Parathyroid adenoma (tissue), 2 donors: Measurements from ENCODE around the gene HOXD8.
A peak's percentile ranks its signal among the peaks of the same experiment; 100 is the strongest.

Experiments
- H2AFZ ChIP-seq: fragments of 300-600 bp; sonication (generic); one replicate; pipeline ENCODE4 v1.7.0; 2017; ENCODE audit warnings: antibody characterized with exemption, mild to moderate bottlenecking
- H3K27ac ChIP-seq: fragments of 300-600 bp; sonication (generic); one replicate; pipeline ENCODE4 v1.7.0; 2017
- H3K27me3 ChIP-seq: fragments of 300-600 bp; sonication (generic); one replicate; pipeline ENCODE4 v1.7.0; 2017; ENCODE audit warnings: low read length; ENCODE audit not compliant: control insufficient read depth, insufficient read depth
- H3K36me3 ChIP-seq: fragments of 300-600 bp; sonication (generic); one replicate; pipeline ENCODE4 v1.7.0; 2017; ENCODE audit warnings: low read length; ENCODE audit not compliant: control insufficient read depth, insufficient read depth
- H3K4me1 ChIP-seq: fragments of 300-600 bp; sonication (generic); one replicate; pipeline ENCODE4 v1.7.0; 2017; ENCODE audit warnings: control low read depth
- H3K4me2 ChIP-seq: fragments of 300-600 bp; sonication (generic); one replicate; pipeline ENCODE4 v1.7.0; 2017; ENCODE audit warnings: low read length
- H3K4me3 ChIP-seq: fragments of 300-600 bp; sonication (generic); one replicate; pipeline ENCODE4 v1.7.0; 2017; ENCODE audit warnings: low read depth, low read length
- H3K79me2 ChIP-seq: fragments of 300-600 bp; sonication (generic); one replicate; pipeline ENCODE4 v1.7.0; 2017; ENCODE audit warnings: control low read depth
- H3K9ac ChIP-seq: fragments of 300-600 bp; sonication (generic); one replicate; pipeline ENCODE4 v1.7.0; 2017; ENCODE audit warnings: mild to moderate bottlenecking
- H3K9me3 ChIP-seq: fragments of 300-600 bp; sonication (generic); one replicate; pipeline ENCODE4 v1.7.0; 2017; ENCODE audit warnings: low read length; ENCODE audit not compliant: control insufficient read depth
- TF ChIP-seq, protein P1 (sequence below): fragments of 300-600 bp; sonication (generic); IDR thresholded peaks from one replicate; pipeline ENCODE4 v1.7.0; 2017; ENCODE audit warnings: antibody characterized with exemption, mild to moderate bottlenecking
- donor health status: primary hyperparathyroidism.

Gene HOXD8

GRCh38 chr2:176106581-176107539, 22.6 kb upstream of the HOXD8 start, which contains the start of gene HOXD11:
TSS of gene HOXD11 (plus strand) at chr2:176107280. CDS start at chr2:176107356, 76 bp downstream.
- no peaks in the 10 kb centered on the region for H3K79me2 ChIP-seq
- H3K4me1 ChIP-seq: no peaks in the 10 kb centered on the region
- H3K4me2 ChIP-seq: peak within 1 kb of the TSS; percentile 6

GRCh38 chr2:176107731-176108181, 21.7 kb upstream of the HOXD8 start:
- H3K4me2 ChIP-seq: no peak overlapping the region
- H3K79me2 ChIP-seq: no peaks in the 10 kb centered on the region
- TF ChIP-seq, protein P1, sequence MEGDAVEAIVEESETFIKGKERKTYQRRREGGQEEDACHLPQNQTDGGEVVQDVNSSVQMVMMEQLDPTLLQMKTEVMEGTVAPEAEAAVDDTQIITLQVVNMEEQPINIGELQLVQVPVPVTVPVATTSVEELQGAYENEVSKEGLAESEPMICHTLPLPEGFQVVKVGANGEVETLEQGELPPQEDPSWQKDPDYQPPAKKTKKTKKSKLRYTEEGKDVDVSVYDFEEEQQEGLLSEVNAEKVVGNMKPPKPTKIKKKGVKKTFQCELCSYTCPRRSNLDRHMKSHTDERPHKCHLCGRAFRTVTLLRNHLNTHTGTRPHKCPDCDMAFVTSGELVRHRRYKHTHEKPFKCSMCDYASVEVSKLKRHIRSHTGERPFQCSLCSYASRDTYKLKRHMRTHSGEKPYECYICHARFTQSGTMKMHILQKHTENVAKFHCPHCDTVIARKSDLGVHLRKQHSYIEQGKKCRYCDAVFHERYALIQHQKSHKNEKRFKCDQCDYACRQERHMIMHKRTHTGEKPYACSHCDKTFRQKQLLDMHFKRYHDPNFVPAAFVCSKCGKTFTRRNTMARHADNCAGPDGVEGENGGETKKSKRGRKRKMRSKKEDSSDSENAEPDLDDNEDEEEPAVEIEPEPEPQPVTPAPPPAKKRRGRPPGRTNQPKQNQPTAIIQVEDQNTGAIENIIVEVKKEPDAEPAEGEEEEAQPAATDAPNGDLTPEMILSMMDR: no peak
- no peak overlapping the region for H2AFZ ChIP-seq
- H3K9me3 ChIP-seq: no peaks in the 10 kb centered on the region
- no peaks in the 10 kb centered on the region for H3K4me1 ChIP-seq
- H3K27ac ChIP-seq: no peak overlapping the region
- H3K9ac ChIP-seq: no peak overlapping the region
- peaks cover 35% of the 10 kb centered on the region for H3K27me3 ChIP-seq
- H3K4me3 ChIP-seq: no peak overlapping the region
- no peaks in the 10 kb centered on the region for H3K36me3 ChIP-seq

More at GRCh38 chr2:176106581-176107539, 22.6 kb upstream of the HOXD8 start, which contains the start of gene HOXD11:
- Histone ChIP-seq H3K4me3 (no peak within 1 kb of the TSS), H2AFZ (no peak within 1 kb of the TSS), H3K9me3 (no peaks in the 10 kb centered on the region), H3K36me3 (no peaks in the 10 kb centered on the region), H3K9ac (no peak within 1 kb of the TSS), H3K27me3 (peaks cover 30% of the 10 kb centered on the region), H3K27ac (no peak within 1 kb of the TSS)
- TF ChIP-seq, protein P1: no peak

DNA sequence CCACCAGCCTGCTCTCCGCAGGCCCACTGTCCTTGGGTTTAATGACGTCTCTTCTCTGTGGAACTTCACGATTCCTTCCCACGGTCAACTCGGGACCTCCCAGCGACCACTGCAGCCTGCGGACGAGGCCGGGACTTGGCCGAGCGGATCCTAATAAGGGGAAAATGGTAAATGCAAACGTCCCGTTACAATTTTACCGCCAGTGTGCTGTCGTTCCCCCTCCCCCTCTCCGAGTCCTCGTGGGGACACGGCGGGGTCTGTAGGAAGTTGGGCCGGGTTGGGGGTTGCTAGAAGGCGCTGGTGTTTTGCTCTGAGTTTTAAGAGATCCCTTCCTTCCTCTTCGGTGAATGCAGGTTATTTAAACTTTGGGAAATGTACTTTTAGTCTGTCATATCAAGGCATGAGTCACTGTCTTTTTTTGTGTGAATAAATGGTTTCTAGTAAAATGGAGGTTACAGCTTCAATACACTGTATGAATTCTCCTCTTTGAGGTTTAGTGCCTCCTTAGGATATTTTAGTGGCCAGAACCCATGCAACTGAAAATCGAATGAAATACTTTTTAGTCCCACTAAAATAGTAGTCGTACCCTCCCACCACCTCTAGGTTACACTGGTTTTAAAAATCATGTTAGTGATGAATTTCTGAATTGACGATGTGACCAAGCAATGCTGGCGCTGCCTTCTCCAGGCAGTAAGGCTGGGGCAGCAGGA, 20.2 kb upstream of the HOXD8 start:
- Histone ChIP-seq H2AFZ (no peak overlapping the region), H3K4me2 (no peak overlapping the region), H3K9ac (no peak overlapping the region), H3K27ac (no peak overlapping the region), H3K4me3 (no peak overlapping the region), H3K79me2 (no peaks in the 10 kb centered on the region), H3K27me3 (peaks cover 34% of the 10 kb centered on the region), H3K4me1 (no peaks in the 10 kb centered on the region), H3K36me3 (no peaks in the 10 kb centered on the region), H3K9me3 (no peaks in the 10 kb centered on the region)
- TF ChIP-seq, protein P1: no peak

- Histone ChIP-seq H3K4me1 (no peaks in the 10 kb centered on the region), H3K27ac (no peak overlapping the region), H2AFZ (no peak overlapping the region), H3K36me3 (no peaks in the 10 kb centered on the region), H3K9me3 (no peaks in the 10 kb centered on the region), H3K27me3 (peaks cover 38% of the 10 kb centered on the region), H3K4me3 (no peak overlapping the region), H3K4me2 (no peak overlapping the region), H3K9ac (no peak overlapping the region), H3K79me2 (no peaks in the 10 kb centered on the region)
- TF ChIP-seq, protein P1: no peak
Measured at GRCh38 chr2:176109946-176110345, 19.6 kb upstream of the HOXD8 start.
